Measurements from ENCODE around the gene GPR3.

Gene GPR3

GRCh38 chr1:27392096-27392777 is at the start of gene GPR3:
TSS of gene GPR3 (plus strand) at chr1:27392622. CDS start at chr1:27393799, 1,177 bp downstream.
- DNase-seq, result peak; percentile 83

GRCh38 chr1:27342778-27343638 is 49.4 kb upstream of the GPR3 start:
- DNase-seq, result peak; percentile 42

- DNase-seq, result no peak
These were observed 48.8 kb upstream of the GPR3 start for GRCh38 chr1:27343639-27344025.

- DNase-seq, result no peak
These were observed 47.1 kb upstream of the GPR3 start for GRCh38 chr1:27345272-27345671.

GRCh38 chr1:27346357-27346756 is 46.1 kb upstream of the GPR3 start:
- DNase-seq, result no peak

GRCh38 chr1:27346991-27347624 is 45.3 kb upstream of the GPR3 start:
- no peak for DNase-seq

- DNase-seq, result peak; percentile 78
These were observed 43.3 kb upstream of the GPR3 start for GRCh38 chr1:27348861-27349783.

GRCh38 chr1:27349784-27350662 is 42.4 kb upstream of the GPR3 start:
- DNase-seq, result peak; percentile 26

GRCh38 chr1:27350663-27351540 is 41.5 kb upstream of the GPR3 start:
- DNase-seq, result no peak

- DNase-seq, result no peak
These were observed 40.8 kb upstream of the GPR3 start for GRCh38 chr1:27351541-27352107.

- no peak for DNase-seq
These were observed 39.3 kb upstream of the GPR3 start for GRCh38 chr1:27353166-27353565.

- no peak for DNase-seq
These were observed 38.8 kb upstream of the GPR3 start for GRCh38 chr1:27353629-27354028.

- DNase-seq, result no peak
These were observed 36.7 kb upstream of the GPR3 start for GRCh38 chr1:27355683-27356082.

- DNase-seq, result no peak
These were observed 36.2 kb upstream of the GPR3 start for GRCh38 chr1:27356277-27356618.

GRCh38 chr1:27356619-27357280 is 35.7 kb upstream of the GPR3 start:
- DNase-seq, result no peak

- no peak for DNase-seq
These were observed 35.0 kb upstream of the GPR3 start for GRCh38 chr1:27357281-27358037.

GRCh38 chr1:27358038-27358927 is 34.1 kb upstream of the GPR3 start:
- DNase-seq, result no peak

GRCh38 chr1:27358928-27359313 is 33.5 kb upstream of the GPR3 start:
- DNase-seq, result no peak
